IPS-11a (cell line): ENCODE measurements around the gene OXA1L.
A peak's percentile ranks its signal among the peaks of the same experiment; 100 is the strongest.
"Not testable (repeated sequence)": the region's sequence is repeated elsewhere in the genome, so short reads cannot be mapped to it uniquely, and the experiment has no call there.

Experiments
- H3K4me3 ChIP-seq: one replicate; pipeline ENCODE4 v1.5.1; 2013; ENCODE audit warnings: low read depth, low read length, control low read depth

Gene OXA1L

DNA sequence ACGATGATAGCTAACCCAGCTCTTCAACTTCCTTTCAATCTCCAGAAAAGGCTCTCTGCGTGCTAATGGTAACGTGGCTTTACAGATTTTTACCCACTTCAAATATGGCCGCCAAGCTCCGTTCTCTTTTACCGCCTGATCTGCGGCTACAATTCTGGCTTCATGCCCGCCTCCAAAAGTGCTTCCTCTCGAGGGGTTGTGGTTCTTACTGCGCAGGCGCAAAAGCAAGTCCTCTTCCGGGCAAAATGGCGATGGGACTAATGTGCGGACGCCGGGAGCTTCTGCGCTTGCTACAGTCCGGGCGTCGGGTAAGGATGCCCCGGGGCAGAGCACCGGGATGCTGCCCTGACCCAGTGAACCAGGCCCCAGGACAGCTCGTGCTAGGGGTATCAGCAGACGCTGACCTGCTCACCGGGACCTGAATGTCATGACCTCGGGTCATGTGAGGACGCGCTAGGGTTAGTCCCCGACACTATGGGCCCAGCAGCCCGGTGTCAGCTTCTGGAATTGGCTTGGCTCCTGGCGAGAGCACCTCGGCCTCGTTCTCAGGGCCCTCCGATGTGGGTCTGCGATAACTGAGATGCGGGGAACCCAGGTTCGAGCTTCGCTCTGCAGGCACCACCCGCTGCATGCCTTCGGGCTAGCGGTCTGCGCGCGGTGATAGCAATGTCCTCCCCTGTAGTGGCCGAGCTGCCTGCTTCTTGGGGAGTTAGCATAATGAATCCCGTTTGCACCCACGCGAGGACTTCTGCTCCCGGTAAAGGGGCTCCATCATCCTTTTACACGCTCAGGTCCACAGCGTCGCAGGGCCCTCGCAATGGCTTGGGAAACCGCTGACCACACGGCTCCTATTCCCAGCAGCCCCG is at the start of gene OXA1L:
Gene OXA1L, plus strand, starts transcription at position 232 of the 866 bp plus-strand sequence. Its CDS starts 14 bp downstream, at position 246.
- H3K4me3 ChIP-seq: peak within 1 kb of the TSS; percentile 100

GRCh38 chr14:22718091-22718490 is 48.4 kb upstream of the OXA1L start:
- H3K4me3 ChIP-seq: no peak overlapping the region

DNA sequence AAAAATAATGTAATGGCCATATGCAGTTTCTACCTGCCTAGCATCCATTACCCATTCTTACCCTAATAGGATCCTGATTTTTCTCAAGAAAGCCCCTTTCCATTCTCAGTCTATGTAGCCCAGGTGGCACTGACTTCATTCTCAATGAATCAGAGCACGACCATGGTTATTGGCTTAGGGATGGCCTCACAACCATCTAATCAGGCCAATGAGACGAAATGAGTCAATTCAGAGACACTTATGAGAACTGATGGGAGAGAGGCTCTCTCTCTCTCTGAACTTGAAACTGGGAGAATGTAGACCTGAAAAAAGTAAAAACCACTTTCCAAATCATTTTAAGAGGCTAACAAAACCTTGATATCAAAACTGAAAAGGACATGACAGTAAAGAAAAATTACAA is 45.3 kb upstream of the OXA1L start:
- H3K4me3 ChIP-seq: no peak overlapping the region

GRCh38 chr14:22723815-22724214 is 42.7 kb upstream of the OXA1L start:
- H3K4me3 ChIP-seq: no peak overlapping the region

- not testable (repeated sequence) for H3K4me3 ChIP-seq
Observed at GRCh38 chr14:22724847-22725246, 41.6 kb upstream of the OXA1L start.

GRCh38 chr14:22725374-22725773 is 41.1 kb upstream of the OXA1L start:
- not testable (repeated sequence) for H3K4me3 ChIP-seq

GRCh38 chr14:22726012-22726411 is 40.5 kb upstream of the OXA1L start:
- no peak overlapping the region for H3K4me3 ChIP-seq

DNA sequence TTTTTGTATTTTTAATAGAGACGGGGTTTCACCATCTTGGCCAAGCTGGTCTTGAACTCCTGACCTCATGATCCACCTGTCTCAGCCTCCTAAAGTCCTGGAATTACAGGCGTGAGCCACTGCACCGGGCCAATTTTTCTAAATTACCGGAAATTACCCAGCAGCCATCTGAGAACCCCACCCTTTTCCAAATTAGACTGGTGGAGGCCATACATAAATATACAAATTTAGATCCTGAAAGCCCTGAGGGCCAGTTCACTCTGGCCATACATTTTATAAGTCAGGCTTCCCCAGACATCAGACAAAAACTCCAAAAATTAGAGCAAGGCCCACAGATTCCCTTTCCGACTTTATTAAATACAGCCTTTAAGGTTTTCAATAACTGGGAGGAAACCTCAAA is 34.4 kb upstream of the OXA1L start:
- H3K4me3 ChIP-seq: not testable (repeated sequence)

DNA sequence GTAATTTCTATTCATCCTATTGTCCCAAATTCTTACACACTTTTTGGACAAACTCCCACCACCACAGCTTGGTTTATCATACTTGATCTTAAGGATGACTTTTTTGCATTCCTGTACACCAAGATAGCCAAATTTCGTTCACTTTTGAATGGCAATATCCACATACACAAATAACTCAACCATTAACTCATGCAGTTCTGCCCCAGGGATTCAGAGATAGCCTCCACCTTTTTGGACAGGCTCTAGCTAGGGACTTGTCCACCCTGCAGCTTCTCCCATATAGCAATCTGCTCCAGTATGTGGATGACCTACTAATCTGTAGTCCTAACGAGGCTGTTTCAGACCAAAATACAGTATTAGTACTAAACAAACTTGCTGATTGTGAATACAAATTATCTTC is 32.7 kb upstream of the OXA1L start:
- H3K4me3 ChIP-seq: no peak overlapping the region

DNA sequence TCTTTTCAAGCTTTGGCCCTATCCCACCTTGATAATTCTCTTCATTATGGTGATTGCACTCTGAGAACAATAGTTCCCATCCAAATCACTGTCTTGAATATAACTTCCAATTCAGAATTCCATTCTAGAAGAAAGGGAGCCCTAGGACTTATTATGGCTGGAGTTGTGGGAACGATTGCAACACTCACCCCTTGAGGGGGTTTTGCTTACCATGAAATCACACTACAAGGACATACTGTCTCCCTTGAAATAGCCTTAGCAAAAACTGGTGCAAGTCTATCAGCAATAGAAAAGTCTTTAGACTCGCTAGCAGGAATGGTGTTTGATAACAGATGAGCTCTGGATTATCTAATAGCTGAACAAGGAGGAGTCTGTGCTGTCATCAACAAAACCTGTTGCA is 31.4 kb upstream of the OXA1L start:
- no peak overlapping the region for H3K4me3 ChIP-seq

- not testable (repeated sequence) for H3K4me3 ChIP-seq
Observed at GRCh38 chr14:22736384-22736783, 30.1 kb upstream of the OXA1L start.

DNA sequence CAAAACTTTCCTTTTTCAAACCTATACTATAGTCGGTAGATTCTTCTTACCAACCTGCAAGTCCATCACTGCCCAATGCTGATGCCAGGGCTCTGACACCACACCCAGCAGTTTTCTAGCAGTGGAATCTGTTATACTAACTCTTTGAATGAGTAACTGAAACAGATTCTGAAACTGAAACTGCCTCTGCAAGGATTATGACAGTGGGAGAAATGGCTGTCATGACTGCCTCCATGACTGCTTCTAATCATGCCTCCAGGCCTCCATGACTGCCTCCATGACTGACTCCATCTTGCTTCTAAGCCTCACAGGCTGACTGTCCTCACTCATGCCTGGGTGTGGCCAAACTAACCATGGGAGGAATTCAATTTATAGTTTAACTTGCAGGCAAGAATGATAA is 29.4 kb upstream of the OXA1L start:
- no peak overlapping the region for H3K4me3 ChIP-seq

DNA sequence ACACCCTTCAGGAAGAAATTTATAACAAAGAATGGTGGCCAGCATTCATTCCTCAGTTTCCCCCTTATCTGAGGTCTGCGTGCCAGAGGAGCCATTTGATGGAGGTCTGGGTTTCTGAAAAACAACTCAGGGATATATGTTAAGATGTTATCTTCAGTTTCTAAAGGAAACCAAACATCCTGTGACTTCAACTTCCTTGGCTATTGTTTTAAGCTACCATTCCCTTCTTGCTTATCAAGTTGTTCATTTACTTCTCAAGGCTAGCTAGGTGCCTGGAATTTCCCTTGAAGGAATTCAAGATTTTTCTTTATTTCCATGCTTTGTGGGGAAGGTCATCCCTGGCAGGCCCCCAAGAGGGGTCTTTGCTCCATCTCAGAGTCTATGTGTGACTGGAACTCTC is 27.1 kb upstream of the OXA1L start:
- no peak overlapping the region for H3K4me3 ChIP-seq

DNA sequence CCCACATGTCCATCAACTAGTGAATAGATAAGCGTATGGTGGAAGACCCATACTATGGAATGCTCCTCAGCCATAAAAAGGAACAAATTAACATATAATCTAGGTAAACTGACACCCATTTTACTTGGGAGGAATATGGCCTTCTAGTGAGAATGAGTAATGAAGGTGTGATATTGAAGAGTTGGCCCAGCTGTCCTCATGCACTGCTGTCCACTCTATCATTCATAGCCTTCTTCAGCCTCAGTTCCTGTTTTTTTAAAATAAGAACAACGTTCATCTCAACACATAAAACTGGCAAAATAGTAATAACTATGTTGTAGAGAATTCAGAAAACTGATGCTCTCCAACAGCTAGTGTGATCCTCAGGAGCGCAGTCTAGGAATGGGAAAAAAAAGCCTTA is 26.5 kb upstream of the OXA1L start:
- no peak overlapping the region for H3K4me3 ChIP-seq

GRCh38 chr14:22747769-22748168 is 18.7 kb upstream of the OXA1L start:
- no peak overlapping the region for H3K4me3 ChIP-seq

DNA sequence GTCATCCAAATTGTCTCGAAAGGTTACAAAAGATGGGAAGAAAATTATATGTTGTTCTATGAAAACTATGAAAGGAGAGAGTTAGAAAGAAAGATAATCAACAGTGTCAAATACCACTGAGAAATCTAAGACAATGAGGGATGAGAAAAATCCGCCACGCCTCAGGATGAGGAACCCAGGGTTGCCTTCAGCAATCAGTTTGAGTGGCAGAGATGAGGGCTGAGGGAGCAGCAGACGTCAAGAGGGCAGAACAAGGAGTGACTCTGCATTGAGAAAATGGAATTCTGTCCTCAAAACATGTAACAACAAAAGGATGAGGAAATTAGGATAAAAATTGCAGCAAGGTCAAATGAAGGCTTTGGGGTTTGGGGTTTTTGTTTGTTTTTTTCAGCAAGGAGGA is 18.3 kb upstream of the OXA1L start:
- H3K4me3 ChIP-seq: no peak overlapping the region

DNA sequence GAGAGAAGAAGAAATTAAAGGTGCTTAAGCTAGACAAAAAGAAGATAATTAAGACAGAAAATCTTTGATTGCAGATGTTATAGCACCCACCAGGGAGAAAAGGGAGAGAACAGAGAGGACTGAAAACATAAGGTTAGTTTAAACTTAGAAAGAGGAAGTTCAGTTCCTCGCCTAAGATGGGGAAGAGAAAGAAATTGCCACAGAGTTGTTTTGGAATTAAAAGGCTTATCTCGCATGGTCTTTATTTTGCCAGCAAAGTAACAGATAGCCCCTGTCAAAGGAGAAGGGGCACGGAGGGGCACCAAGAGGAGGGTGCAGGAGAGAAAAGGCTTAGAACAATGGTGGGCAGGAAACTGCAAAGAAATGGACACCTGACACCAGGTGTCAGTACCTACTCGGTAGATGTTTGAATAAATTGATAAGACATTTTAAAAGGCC is 17.8 kb upstream of the OXA1L start:
- H3K4me3 ChIP-seq: no peak overlapping the region

DNA sequence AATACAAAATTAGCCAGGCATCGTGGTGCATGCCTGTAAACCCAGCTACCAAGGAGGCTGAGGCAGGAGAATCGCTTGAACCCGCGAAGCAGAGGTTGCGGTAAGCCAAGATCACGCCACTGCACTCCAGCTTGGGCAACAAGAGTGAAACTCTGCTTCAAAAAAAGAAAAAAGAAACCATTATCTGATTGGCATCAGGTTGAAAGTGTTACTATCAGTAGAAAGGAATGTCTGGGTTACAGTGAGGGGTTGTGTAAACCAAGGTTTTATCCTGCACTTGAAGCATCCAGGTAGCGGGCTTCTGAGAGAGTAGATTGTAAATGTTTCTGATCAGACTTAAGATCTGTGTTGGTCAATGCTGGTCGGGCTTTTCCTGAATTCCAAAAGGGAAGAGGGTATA is 14.1 kb upstream of the OXA1L start:
- no peak overlapping the region for H3K4me3 ChIP-seq

- no peak overlapping the region for H3K4me3 ChIP-seq
Observed at GRCh38 chr14:22753586-22753985, 12.9 kb upstream of the OXA1L start.

- H3K4me3 ChIP-seq: not testable (repeated sequence)
Observed at GRCh38 chr14:22757972-22758650, 8.4 kb upstream of the OXA1L start.

DNA sequence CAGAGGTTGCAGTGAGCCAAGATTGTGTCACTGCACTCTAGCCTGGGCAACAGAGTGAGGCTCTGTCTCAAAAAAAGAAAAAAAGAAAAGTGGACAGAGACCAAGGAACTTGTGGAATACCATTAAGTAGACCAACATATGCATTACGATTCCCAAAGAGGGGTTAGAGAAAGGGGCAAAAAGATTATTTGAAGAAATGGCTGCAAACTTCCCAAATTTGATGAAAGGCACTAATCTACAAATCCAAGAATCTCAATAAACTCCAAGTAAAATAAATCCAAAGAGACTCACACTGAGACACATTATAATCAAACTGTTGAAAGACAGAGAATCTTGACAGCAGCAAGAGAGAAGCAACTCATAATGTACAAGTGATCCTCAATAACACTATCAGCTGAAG is 4.8 kb upstream of the OXA1L start:
- no peak overlapping the region for H3K4me3 ChIP-seq

GRCh38 chr14:22764382-22764781 is 2.1 kb upstream of the OXA1L start:
- no peak overlapping the region for H3K4me3 ChIP-seq

- H3K4me3 ChIP-seq: peak overlapping the region; percentile 100
Observed at GRCh38 chr14:22767323-22767589, 768 bp downstream of the OXA1L start.
